ENCODE measurements around the gene CSNK1A1L. TPM values are rescaled to one million over a fixed set of nuclear protein-coding genes. Genes with fewer than 3 reads are reported as not detected.

CSNK1A1L gene
- total and polyA plus RNA-seq, 2 of the 13 experiments (the other 11 are each of a cell fraction or from before 2014, with no cell fraction given) = not detected

DNA sequence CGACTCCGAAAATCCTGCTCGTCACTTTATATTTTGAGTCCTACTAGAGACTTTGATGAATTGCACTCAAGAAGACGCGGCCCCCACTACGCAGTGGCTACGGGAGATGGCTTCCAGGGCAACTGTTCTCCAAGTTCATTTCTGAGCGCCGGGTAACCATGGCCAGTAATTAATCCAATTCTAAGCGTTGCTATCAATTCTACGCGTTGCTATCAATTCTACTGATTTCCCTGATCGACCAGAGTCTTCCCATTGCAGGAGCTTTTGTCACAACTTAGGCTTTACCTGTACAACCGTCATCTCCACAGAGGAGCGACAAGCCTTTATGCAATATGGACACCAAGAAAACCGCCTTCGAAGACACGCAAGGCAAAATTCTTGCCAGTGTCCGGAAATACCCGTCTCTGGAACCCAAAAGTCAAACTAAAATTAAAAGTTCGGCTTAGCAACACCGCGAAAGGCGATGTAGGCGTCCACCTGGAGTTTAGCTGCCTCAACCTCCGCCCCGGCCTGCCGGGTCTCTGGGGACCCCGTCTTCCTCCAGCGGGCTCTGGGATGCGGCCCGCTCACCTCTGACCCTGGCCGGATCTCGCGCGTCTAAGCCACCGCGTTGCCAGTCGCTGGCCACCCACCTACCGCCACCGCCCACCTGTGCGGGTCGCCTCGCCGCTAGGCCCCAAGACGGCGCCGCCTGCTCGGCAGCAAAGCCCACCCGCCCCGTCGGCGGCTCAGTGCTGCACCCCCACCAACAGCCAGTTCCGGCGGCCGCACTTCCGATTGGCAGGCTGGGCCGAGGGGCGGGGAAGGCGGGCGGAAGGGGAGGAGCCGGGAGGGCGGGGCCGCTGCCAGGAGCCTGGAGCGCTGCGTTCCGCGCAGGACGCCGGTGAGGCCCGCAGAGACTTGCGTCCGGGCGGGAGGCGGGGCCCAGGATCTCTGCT lies 46.3 kb downstream of the CSNK1A1L start, which contains the start of gene SUPT20H (continued):
- TF ChIP-seq, protein P1, sequence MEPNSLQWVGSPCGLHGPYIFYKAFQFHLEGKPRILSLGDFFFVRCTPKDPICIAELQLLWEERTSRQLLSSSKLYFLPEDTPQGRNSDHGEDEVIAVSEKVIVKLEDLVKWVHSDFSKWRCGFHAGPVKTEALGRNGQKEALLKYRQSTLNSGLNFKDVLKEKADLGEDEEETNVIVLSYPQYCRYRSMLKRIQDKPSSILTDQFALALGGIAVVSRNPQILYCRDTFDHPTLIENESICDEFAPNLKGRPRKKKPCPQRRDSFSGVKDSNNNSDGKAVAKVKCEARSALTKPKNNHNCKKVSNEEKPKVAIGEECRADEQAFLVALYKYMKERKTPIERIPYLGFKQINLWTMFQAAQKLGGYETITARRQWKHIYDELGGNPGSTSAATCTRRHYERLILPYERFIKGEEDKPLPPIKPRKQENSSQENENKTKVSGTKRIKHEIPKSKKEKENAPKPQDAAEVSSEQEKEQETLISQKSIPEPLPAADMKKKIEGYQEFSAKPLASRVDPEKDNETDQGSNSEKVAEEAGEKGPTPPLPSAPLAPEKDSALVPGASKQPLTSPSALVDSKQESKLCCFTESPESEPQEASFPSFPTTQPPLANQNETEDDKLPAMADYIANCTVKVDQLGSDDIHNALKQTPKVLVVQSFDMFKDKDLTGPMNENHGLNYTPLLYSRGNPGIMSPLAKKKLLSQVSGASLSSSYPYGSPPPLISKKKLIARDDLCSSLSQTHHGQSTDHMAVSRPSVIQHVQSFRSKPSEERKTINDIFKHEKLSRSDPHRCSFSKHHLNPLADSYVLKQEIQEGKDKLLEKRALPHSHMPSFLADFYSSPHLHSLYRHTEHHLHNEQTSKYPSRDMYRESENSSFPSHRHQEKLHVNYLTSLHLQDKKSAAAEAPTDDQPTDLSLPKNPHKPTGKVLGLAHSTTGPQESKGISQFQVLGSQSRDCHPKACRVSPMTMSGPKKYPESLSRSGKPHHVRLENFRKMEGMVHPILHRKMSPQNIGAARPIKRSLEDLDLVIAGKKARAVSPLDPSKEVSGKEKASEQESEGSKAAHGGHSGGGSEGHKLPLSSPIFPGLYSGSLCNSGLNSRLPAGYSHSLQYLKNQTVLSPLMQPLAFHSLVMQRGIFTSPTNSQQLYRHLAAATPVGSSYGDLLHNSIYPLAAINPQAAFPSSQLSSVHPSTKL (CRISPR knock-in tag; IDR thresholded peaks at IDR 0.05) = peak; percentile 55; the same call in 1 of the 2 replicates
- TF ChIP-seq, protein P2, sequence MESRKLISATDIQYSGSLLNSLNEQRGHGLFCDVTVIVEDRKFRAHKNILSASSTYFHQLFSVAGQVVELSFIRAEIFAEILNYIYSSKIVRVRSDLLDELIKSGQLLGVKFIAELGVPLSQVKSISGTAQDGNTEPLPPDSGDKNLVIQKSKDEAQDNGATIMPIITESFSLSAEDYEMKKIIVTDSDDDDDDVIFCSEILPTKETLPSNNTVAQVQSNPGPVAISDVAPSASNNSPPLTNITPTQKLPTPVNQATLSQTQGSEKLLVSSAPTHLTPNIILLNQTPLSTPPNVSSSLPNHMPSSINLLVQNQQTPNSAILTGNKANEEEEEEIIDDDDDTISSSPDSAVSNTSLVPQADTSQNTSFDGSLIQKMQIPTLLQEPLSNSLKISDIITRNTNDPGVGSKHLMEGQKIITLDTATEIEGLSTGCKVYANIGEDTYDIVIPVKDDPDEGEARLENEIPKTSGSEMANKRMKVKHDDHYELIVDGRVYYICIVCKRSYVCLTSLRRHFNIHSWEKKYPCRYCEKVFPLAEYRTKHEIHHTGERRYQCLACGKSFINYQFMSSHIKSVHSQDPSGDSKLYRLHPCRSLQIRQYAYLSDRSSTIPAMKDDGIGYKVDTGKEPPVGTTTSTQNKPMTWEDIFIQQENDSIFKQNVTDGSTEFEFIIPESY (CRISPR knock-in tag; IDR thresholded peaks at IDR 0.05) = no peak
- TF ChIP-seq IKZF1 (IDR thresholded peaks at IDR 0.05) (no peak), SPEN (CRISPR knock-in tag; IDR thresholded peaks at IDR 0.05; ENCODE audit: low read depth) (peak; percentile 84), JUND (CRISPR knock-in tag; IDR thresholded peaks at IDR 0.05) (0 out of 2 replicates have a peak, but pooled peaks have one; percentile 41), PAWR (CRISPR knock-in tag; IDR thresholded peaks at IDR 0.05; ENCODE audit: borderline replicate concordance) (no peak), ZNF589 (CRISPR knock-in tag; conservative IDR thresholded peaks at IDR 0.05) (no peak), CCAR2 (optimal IDR thresholded peaks at IDR 0.05; ENCODE audit: low read depth, low read length) (no peak), NFIB (CRISPR knock-in tag; IDR thresholded peaks at IDR 0.05; ENCODE audit: borderline replicate concordance) (no peak), ZNF367 (CRISPR knock-in tag; IDR thresholded peaks at IDR 0.05; ENCODE audit: borderline replicate concordance) (no peak), ZNF747 (CRISPR knock-in tag; IDR thresholded peaks at IDR 0.05; ENCODE audit: borderline replicate concordance) (peak; percentile 95), NAIF1 (CRISPR knock-in tag; IDR thresholded peaks at IDR 0.05; ENCODE audit: borderline replicate concordance) (no peak; the same call in 1 of the 2 replicates), SNAI1 (CRISPR knock-in tag; IDR thresholded peaks at IDR 0.05; ENCODE audit: borderline replicate concordance) (peak; percentile 50; the same call in 1 of the 2 replicates), EZH2 (conservative IDR thresholded peaks at IDR 0.05; ENCODE audit: low read depth, low read length) (no peak)
- TF ChIP-seq, protein P3, sequence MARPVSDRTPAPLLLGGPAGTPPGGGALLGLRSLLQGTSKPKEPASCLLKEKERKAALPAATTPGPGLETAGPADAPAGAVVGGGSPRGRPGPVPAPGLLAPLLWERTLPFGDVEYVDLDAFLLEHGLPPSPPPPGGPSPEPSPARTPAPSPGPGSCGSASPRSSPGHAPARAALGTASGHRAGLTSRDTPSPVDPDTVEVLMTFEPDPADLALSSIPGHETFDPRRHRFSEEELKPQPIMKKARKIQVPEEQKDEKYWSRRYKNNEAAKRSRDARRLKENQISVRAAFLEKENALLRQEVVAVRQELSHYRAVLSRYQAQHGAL (CRISPR knock-in tag; IDR thresholded peaks at IDR 0.05; ENCODE audit: not compliant biosample characterization) = peak; percentile 35
- TF ChIP-seq, protein P4, sequence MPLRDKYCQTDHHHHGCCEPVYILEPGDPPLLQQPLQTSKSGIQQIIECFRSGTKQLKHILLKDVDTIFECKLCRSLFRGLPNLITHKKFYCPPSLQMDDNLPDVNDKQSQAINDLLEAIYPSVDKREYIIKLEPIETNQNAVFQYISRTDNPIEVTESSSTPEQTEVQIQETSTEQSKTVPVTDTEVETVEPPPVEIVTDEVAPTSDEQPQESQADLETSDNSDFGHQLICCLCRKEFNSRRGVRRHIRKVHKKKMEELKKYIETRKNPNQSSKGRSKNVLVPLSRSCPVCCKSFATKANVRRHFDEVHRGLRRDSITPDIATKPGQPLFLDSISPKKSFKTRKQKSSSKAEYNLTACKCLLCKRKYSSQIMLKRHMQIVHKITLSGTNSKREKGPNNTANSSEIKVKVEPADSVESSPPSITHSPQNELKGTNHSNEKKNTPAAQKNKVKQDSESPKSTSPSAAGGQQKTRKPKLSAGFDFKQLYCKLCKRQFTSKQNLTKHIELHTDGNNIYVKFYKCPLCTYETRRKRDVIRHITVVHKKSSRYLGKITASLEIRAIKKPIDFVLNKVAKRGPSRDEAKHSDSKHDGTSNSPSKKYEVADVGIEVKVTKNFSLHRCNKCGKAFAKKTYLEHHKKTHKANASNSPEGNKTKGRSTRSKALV (CRISPR knock-in tag; IDR thresholded peaks at IDR 0.05) = 0 out of 2 replicates have a peak, but pooled peaks have one; percentile 10
- TF ChIP-seq, protein P5, sequence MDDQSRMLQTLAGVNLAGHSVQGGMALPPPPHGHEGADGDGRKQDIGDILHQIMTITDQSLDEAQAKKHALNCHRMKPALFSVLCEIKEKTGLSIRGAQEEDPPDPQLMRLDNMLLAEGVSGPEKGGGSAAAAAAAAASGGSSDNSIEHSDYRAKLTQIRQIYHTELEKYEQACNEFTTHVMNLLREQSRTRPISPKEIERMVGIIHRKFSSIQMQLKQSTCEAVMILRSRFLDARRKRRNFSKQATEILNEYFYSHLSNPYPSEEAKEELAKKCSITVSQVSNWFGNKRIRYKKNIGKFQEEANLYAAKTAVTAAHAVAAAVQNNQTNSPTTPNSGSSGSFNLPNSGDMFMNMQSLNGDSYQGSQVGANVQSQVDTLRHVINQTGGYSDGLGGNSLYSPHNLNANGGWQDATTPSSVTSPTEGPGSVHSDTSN (CRISPR knock-in tag; IDR thresholded peaks at IDR 0.05; ENCODE audit: borderline replicate concordance) = no peak
